ENCODE data around the gene TCF7L2. TPM values are rescaled to one million over a fixed set of nuclear protein-coding genes. Genes with fewer than 3 reads are reported as not detected.

The TCF7L2 gene
- polyA plus RNA-seq, 1 experiment, result 11.3 TPM

DNA sequence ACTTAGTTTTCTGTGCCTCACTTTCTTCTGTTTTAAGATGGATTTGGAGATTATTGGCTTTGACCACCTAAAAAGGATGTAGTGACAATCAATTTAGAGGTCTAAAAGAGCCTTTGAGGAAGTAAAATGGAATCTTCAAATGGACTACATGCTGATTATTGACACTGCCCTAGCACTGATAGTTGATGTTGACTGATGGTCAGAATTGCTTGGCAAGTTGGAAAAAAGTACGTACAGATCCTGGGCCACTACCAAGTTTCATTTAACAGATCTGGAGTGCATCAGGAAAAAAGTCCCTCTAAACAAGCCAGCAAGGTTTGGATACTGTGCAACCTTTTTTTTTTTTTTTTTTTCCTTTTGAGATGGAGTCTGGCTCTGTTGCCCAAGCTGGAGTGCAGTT lies 81.1 kb downstream of the TCF7L2 start:
- no peak for TF ChIP-seq CTCF (IDR thresholded peaks at IDR 0.05; ENCODE audit: insufficient read depth, low read depth, low read length)
- POLR2A ChIA-PET, result no interaction called here
- DNase-seq (ENCODE audit: low read depth), result no peak
- CTCF ChIA-PET, result interaction anchor here (0.6 kb wide), 1 partner anchor 72 kb away, joined by 3 read pairs; no protein-coding TSS in a partner anchor
- Histone ChIP-seq H3K27me3 (ENCODE audit: control insufficient read depth, insufficient read depth, low read length) (no peaks in the 10 kb centered on the region), H3K4me3 (ENCODE audit: low read depth, low read length) (no peak overlapping the region), H3K36me3 (ENCODE audit: control insufficient read depth, insufficient read depth, low read length) (no peaks in the 10 kb centered on the region)

DNA sequence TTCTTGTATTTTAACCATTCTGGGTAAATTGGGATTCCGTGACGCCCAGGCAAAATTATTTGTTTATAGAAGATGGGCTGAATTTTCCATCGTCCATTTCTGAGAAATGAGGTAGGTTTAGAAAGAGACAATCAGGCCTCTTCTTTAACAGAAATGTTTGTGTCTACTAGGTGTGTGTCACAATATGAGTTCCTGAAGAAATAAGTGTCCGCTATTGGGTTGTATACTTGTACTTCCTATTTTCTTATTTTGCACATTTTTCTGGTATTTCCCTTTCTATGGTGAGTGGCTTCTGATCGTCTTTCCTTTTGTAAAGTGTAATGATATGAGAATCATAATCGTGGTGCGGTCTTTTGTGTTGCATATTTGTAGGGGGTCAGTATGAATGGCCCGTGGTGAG lies 83.9 kb downstream of the TCF7L2 start:
- CTCF ChIA-PET, result no interaction called here
- H3K27me3 ChIP-seq (ENCODE audit: control insufficient read depth, insufficient read depth, low read length), result no peaks in the 10 kb centered on the region
- H3K36me3 ChIP-seq (ENCODE audit: control insufficient read depth, insufficient read depth, low read length), result no peaks in the 10 kb centered on the region
- POLR2A ChIA-PET, result no interaction called here
- DNase-seq (ENCODE audit: low read depth), result no peak
- no peak overlapping the region for H3K4me3 ChIP-seq (ENCODE audit: low read depth, low read length)
- no peak for TF ChIP-seq CTCF (IDR thresholded peaks at IDR 0.05; ENCODE audit: insufficient read depth, low read depth, low read length)

- ChIA-PET CTCF (no interaction called here), POLR2A (no interaction called here)
- no peak for DNase-seq (ENCODE audit: low read depth)
Observed at GRCh38 chr10:113035732-113036312, 85.8 kb downstream of the TCF7L2 start.

GRCh38 chr10:113036619-113037018 lies 86.6 kb downstream of the TCF7L2 start:
- TF ChIP-seq CTCF (IDR thresholded peaks at IDR 0.05; ENCODE audit: insufficient read depth, low read depth, low read length), result no peak
- Histone ChIP-seq H3K27me3 (ENCODE audit: control insufficient read depth, insufficient read depth, low read length) (no peaks in the 10 kb centered on the region), H3K36me3 (ENCODE audit: control insufficient read depth, insufficient read depth, low read length) (0 out of 2 replicates have a peak, but pooled peaks cover 1% of the 10 kb centered on the region), H3K4me3 (ENCODE audit: low read depth, low read length) (no peak overlapping the region)
- CTCF ChIA-PET, result no interaction called here
- no peak for DNase-seq (ENCODE audit: low read depth)
- POLR2A ChIA-PET, result no interaction called here

More at GRCh38 chr10:113035732-113036312, 85.8 kb downstream of the TCF7L2 start:
- no peak for TF ChIP-seq CTCF (IDR thresholded peaks at IDR 0.05; ENCODE audit: insufficient read depth, low read depth, low read length)
- Histone ChIP-seq H3K36me3 (ENCODE audit: control insufficient read depth, insufficient read depth, low read length) (no peaks in the 10 kb centered on the region), H3K27me3 (ENCODE audit: control insufficient read depth, insufficient read depth, low read length) (no peaks in the 10 kb centered on the region), H3K4me3 (ENCODE audit: low read depth, low read length) (no peak overlapping the region)

DNA sequence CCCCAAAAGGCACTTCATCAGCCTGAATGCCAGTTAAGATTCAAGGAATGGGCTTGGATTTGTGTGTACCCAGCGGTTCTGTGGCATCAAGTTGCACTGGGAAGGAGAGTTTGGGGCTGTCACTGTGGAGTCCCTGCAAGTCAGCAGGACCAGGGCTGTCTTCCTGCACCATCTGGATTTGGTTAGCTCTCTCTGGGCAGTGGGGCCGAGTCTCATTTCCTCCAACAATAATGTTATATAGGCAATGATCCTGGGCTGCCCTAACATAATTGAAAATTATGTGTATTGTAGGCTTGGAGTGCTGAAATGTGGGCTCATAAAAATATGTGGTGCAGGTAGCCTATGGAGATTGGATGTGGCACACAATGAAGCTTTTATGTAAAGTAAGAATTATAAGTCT lies 87.2 kb downstream of the TCF7L2 start:
- POLR2A ChIA-PET, result no interaction called here
- Histone ChIP-seq H3K27me3 (ENCODE audit: control insufficient read depth, insufficient read depth, low read length) (no peaks in the 10 kb centered on the region), H3K4me3 (ENCODE audit: low read depth, low read length) (no peak overlapping the region), H3K36me3 (ENCODE audit: control insufficient read depth, insufficient read depth, low read length) (0 out of 2 replicates have a peak, but pooled peaks cover 4% of the 10 kb centered on the region)
- TF ChIP-seq CTCF (IDR thresholded peaks at IDR 0.05; ENCODE audit: insufficient read depth, low read depth, low read length), result no peak
- CTCF ChIA-PET, result no interaction called here
- DNase-seq (ENCODE audit: low read depth), result no peak
